HepG2 (cell line): Measurements from ENCODE around the gene C15orf62. TPM values are rescaled to one million over a fixed set of nuclear protein-coding genes. Genes with fewer than 3 reads are reported as not detected.

Source experiments
- ATAC-seq: fragments of 200-7000 bp; cut with Tn5 transposase; 3 replicates; pipeline ENCODE4 v1.9.1; 2020; ENCODE audit warnings: mild to moderate bottlenecking, moderate library complexity
- BruUV-seq: library from RNA; stranded (reverse); fragments of 400-500 nt; replicated peaks from 2 replicates; lab custom pipeline; 2021; lab: Mats Ljungman, UMichigan
- CTCF ChIA-PET: fragments of 300-600 bp; formaldehyde crosslinking; extraction: SDS; loops from one replicate; lab custom pipeline; 2021; ENCODE audit warnings: low total read pairs, inconsistent platforms, low intra/inter-chr PET ratio; lab: Yijun Ruan, JAX
- POLR2A ChIA-PET: fragments of 350-600 bp; sonication (Branson Sonifier 250); formaldehyde crosslinking; loops from one replicate; lab custom pipeline; 2020; ENCODE audit warnings: antibody characterized with exemption, inconsistent platforms; lab: Yijun Ruan, JAX
- DNase-seq: peaks from one replicate; pipeline ENCODE4 v3.0.0-alpha.2; 2015; ENCODE audit warnings: low spot score
- FAIRE-seq: peaks from 3 replicates; lab custom pipeline; 2011; peaks lifted over from hg19 to GRCh38; lab: Jason Lieb, UNC
- H2AFZ ChIP-seq: one replicate; pipeline ENCODE4 v1.6.1; 2011; ENCODE audit warnings: low read length, inconsistent platforms
- H3K27ac ChIP-seq: fragments of 300-600 bp; 3 replicates; pipeline ENCODE4 v1.8.0; 2011; ENCODE audit warnings: mixed run types, mild to moderate bottlenecking, mixed read lengths, low read length, inconsistent platforms; ENCODE audit not compliant: insufficient read depth; ENCODE audit errors: extremely low read length
- H3K27me3 ChIP-seq, 2 experiments: fragments of 200-600 bp in 1 of 2; 2 replicates in 1 of 2; 3 replicates in 1 of 2; pipeline versions ENCODE4 v1.6.0 to v1.8.0; 2011; ENCODE audit warnings: low read length in 2 of 2, mild to moderate bottlenecking in 2 of 2, moderate library complexity in 2 of 2, inconsistent platforms in 1 of 2; ENCODE audit not compliant: insufficient read depth in 2 of 2, control insufficient read depth in 1 of 2
- H3K36me3 ChIP-seq, 2 experiments: fragments of 200-600 bp in 1 of 2; replicated peaks in 1 of 2; 2 replicates in 1 of 2; 3 replicates in 1 of 2; pipeline versions ENCODE4 v1.5.1 to v1.8.0; 2011; ENCODE audit warnings: low read length in 2 of 2, inconsistent platforms in 1 of 2; ENCODE audit not compliant: insufficient read depth in 2 of 2, control insufficient read depth in 1 of 2
- H3K4me1 ChIP-seq: 2 replicates; pipeline ENCODE4 v1.5.1; 2012; ENCODE audit warnings: low read length, inconsistent platforms; ENCODE audit not compliant: insufficient read depth
- H3K4me2 ChIP-seq: 2 replicates; pipeline ENCODE4 v1.6.0; 2011; ENCODE audit warnings: low read depth, low read length, inconsistent platforms
- H3K4me3 ChIP-seq, 3 experiments: fragments of 200-600 bp in 1 of 3; sonication (generic), shearing (Covaris generic) in 1 of 3; replicated peaks in 1 of 3; 2 replicates each; pipeline ENCODE4 v1.5.1; 2011 to 2016; ENCODE audit warnings: low read length in 3 of 3, inconsistent platforms in 2 of 3, low read depth in 2 of 3, mild to moderate bottlenecking in 2 of 3, control low read depth in 1 of 3, mixed read lengths in 1 of 3; ENCODE audit not compliant: insufficient read depth in 1 of 3
- H3K79me2 ChIP-seq: one replicate; pipeline ENCODE4 v1.6.1; 2011; ENCODE audit warnings: low read length, inconsistent platforms; ENCODE audit not compliant: insufficient read depth
- H3K9ac ChIP-seq: 2 replicates; pipeline ENCODE4 v1.6.0; 2011; ENCODE audit warnings: mild to moderate bottlenecking, low read depth, low read length, inconsistent platforms; ENCODE audit not compliant: insufficient read depth
- H3K9me3 ChIP-seq: 2 replicates; pipeline ENCODE4 v1.5.1; 2012; ENCODE audit warnings: mild to moderate bottlenecking, low read length
- H4K20me1 ChIP-seq: 2 replicates; pipeline ENCODE4 v1.6.0; 2011; ENCODE audit warnings: inconsistent platforms, mild to moderate bottlenecking, low read length, moderate library complexity; ENCODE audit not compliant: insufficient read depth
- CBFB ChIP-seq: sonication (generic); formaldehyde crosslinking; IDR thresholded peaks from 2 replicates; pipeline ENCODE4 v1.4.0; 2020; ENCODE audit warnings: missing genetic modification reagents
- MATR3 ChIP-seq: sonication (generic); formaldehyde crosslinking; IDR thresholded peaks from 2 replicates; pipeline ENCODE4 v1.4.0; 2020; ENCODE audit warnings: missing genetic modification reagents
- NFE2L2 ChIP-seq: fragments of 150-350 bp; IDR thresholded peaks from 2 replicates; pipeline ENCODE4 v1.6.1; 2014; ENCODE audit warnings: low read length
- SMARCE1 ChIP-seq: fragments of 450-650 bp; IDR thresholded peaks from 2 replicates; pipeline ENCODE4 v1.6.1; 2017; ENCODE audit warnings: borderline replicate concordance
- ZNF263 ChIP-seq: sonication (generic); formaldehyde crosslinking; IDR thresholded peaks from 2 replicates; pipeline ENCODE4 v1.4.0; 2020; ENCODE audit warnings: missing genetic modification reagents
- ZNF567 ChIP-seq: sonication (generic); formaldehyde crosslinking; IDR thresholded peaks from 2 replicates; pipeline ENCODE4 v1.8.1; 2023; ENCODE audit warnings: mild to moderate bottlenecking, missing genetic modification reagents, borderline replicate concordance
- WGBS: methylation state at CpG from one replicate; pipeline ENCODE4 v1.1.6; 2017; ENCODE audit warnings: low lambda C conversion rate; 5-methylcytosine and 5-hydroxymethylcytosine counted together
- in situ Hi-C: cut with HindIII; loops from 2 replicates; pipeline ENCODE4 v1.10.0; 2017; ENCODE audit warnings: low pct_unique_long_range_greater_than_20kb; ENCODE audit not compliant: extremely low pct_ligation_motif_present
- intact Hi-C: fragments of 100-400 bp; cut with micrococcal nuclease; formaldehyde crosslinking; loops from one replicate; pipeline ENCODE4 v1.10.0; 2022; ENCODE audit not compliant: unreplicated experiment
- polyA plus RNA-seq, 8 experiments: library from polyadenylated mRNA; depleted of rRNA in 3 of 8; stranded (reverse) in 7 of 8; unstranded in 1 of 8; fragments of >200 nt; fragmentation: Illumina TruSeq in 4 of 8; extraction: Trizol in 4 of 8; gene quantifications; 2 replicates each; pipeline versions ENCODE4 v1.2.1 to v1.2.3, GENCODE V29; 2011 to 2016; ENCODE audit warnings: low read depth in 4 of 8, missing spikeins in 1 of 8, mixed read lengths in 1 of 8; ENCODE audit not compliant: insufficient read depth in 1 of 8
- total RNA-seq, 5 experiments: library from RNA; depleted of rRNA; stranded (reverse); fragments of >200 nt; fragmentation: Illumina TruSeq; extraction: Trizol; gene quantifications; 2 replicates each; pipeline ENCODE4 v1.2.3, GENCODE V29; 2016; ENCODE audit warnings: low read depth in 1 of 5

C15orf62 gene
- total and polyA plus RNA-seq, 2 of the 13 experiments (the other 11 are each of a cell fraction or from before 2014, with no cell fraction given): 0.51 to 1.1 TPM

DNA sequence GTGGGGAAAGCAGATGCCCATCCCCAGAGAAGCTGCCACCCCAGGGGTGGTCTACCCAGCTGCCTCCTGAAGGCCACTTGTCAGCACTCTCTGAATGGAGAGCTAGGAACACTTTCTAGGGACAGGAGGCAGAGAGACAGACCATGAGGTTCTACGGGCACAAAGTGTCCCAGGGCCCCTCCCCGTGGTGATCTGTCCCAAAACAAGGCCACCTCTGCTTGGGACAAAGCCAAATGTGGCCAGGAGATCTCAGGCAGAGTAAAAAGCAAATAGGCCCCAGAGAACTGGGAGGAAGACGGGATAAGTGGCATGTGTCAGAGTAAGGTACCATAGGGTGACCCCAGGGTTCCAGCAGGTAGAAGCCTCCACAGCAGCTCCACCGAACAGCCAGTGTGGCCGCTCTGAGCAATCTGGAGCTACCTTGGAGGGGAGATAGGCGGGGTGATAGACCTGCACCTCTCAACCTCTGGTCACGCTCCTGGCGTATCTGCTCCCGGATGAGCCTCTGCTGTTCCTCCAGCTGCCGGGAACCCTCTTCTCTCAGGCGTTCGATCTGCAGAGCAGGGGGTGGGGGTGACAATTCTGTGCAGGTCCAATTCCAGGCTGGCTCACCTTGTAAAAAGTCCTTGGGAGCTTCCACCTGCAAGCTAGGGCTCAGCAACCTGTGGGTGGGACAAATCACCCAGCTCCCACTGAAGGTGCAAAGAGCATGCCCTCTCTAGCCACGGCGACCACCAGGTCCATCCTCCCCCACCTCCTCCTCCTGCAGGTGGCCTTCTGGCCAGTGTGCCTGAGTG lies 6.2 kb downstream of the C15orf62 start:
- no TSS peak for BruUV-seq
- no peaks in the 10 kb centered on the region for H3K4me1 ChIP-seq
- TF ChIP-seq ZNF263 (CRISPR knock-in tag) (peak; percentile 66), ZNF567 (CRISPR knock-in tag) (no peak), SMARCE1 (no peak)
- no peak overlapping the region for H3K9ac ChIP-seq
- in situ Hi-C loops: no loop called here
- CTCF ChIA-PET: no interaction called here
- no peak overlapping the region for H3K4me3 ChIP-seq
- POLR2A ChIA-PET: no interaction called here
- DNase-seq (no peak), ATAC-seq (no peak), FAIRE-seq (no peak)
- H3K27me3 ChIP-seq: no peaks in the 10 kb centered on the region
- no peaks in the 10 kb centered on the region for H3K9me3 ChIP-seq
- no peaks in the 10 kb centered on the region for H4K20me1 ChIP-seq
- 90% methylated on average over 7 of the region's 14 CpGs for WGBS
- intact Hi-C loops: no loop called here
- no peak overlapping the region for H3K4me2 ChIP-seq
- H3K36me3 ChIP-seq: peaks cover 33 to 67% of the 10 kb centered on the region in 2 experiments; a peak in 4 of 5 replicates
- no peaks in the 10 kb centered on the region for H3K79me2 ChIP-seq
- no peak overlapping the region for H2AFZ ChIP-seq
- H3K27ac ChIP-seq: no peak overlapping the region

DNA sequence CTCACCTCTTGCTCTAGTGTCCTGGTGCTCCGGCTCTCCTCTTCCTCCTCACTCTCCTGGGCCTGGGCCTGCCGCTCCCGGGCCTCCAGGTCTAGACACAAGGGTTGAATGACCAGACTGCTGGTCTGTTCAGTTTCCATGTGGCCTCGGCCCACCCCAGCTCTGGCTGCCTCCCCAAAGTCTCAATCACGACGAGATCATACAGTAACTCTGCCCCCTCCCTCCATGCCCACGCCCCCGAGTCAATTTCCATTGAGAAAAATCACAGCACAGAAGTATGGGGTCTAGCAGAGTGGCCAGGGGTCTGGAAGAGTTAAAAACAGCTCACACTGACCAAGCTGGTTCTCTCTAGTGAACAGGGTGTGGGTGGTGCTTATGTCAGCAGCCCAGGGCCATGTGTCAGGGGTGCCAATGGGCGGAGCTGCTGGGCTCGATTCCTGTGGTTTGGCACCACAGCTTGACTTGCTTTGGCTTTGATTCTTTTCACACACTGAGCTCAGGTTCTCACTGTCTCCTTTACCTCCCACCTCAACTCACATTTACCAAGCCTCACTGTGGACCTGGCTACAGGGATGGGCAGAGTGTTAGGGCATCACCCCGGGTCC lies 6.9 kb downstream of the C15orf62 start:
- H2AFZ ChIP-seq: no peak overlapping the region
- WGBS: 92% methylated on average over 11 of the region's 11 CpGs
- BruUV-seq: no TSS peak
- H3K36me3 ChIP-seq: peaks cover 32 to 67% of the 10 kb centered on the region in 2 experiments; a peak in 4 of 5 replicates
- no peak overlapping the region for H3K27ac ChIP-seq
- FAIRE-seq: no peak
- ChIA-PET CTCF (no interaction called here), POLR2A (no interaction called here)
- no peaks in the 10 kb centered on the region for H3K4me1 ChIP-seq
- no peaks in the 10 kb centered on the region for H4K20me1 ChIP-seq
- in situ Hi-C loops (no loop called here), intact Hi-C loops (no loop called here)
- no peaks in the 10 kb centered on the region for H3K79me2 ChIP-seq
- no peak overlapping the region for H3K4me3 ChIP-seq
- no peaks in the 10 kb centered on the region for H3K9me3 ChIP-seq
- H3K9ac ChIP-seq: no peak overlapping the region
- no peaks in the 10 kb centered on the region for H3K27me3 ChIP-seq
- H3K4me2 ChIP-seq: no peak overlapping the region
- no peak for DNase-seq
- TF ChIP-seq NFE2L2 (no peak), MATR3 (no peak), CBFB (CRISPR knock-in tag) (no peak)
- no peak for ATAC-seq
